ENCODE measurements around the gene AAK1.

GRCh38 chr2:69514819-69515218 is 128.7 kb downstream of the AAK1 start:
- TF ChIP-seq CTCF (IDR thresholded peaks at IDR 0.05; ENCODE audit: low read depth, low read length, poor library complexity, severe bottlenecking) (no peak), EZH2phosphoT487 (IDR thresholded peaks at IDR 0.05; ENCODE audit: borderline replicate concordance, low read length) (no peak)

All from DOHH2 (cell line).